Fibroblast of gingiva (primary cell): ENCODE measurements around the gene JAKMIP3.

Source experiments
- DNase-seq: peaks from one replicate; pipeline ENCODE4 v3.0.0-alpha.2; 2011; ENCODE audit warnings: low read depth

Gene JAKMIP3

GRCh38 chr10:132043861-132044695, 21.7 kb upstream of the JAKMIP3 start:
- no peak for DNase-seq

DNA sequence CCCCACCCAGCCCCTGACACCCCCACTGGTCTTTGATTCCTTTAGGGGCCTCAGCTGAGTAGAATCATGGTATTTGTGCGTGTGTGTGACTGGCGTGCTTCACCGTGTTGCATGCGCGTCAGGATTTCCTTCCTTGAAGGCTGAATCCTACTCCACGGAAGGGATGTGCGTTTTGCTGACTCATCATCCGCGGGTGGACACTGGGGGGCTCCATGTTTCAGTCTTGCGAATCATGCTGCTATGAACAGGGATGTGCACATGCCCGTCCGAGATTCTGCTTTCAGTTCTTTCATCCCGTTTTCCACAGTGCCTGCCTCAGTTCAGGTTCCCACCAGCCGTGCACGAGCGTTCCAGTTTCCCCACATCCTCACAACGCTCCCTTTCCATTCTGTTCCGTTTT, 20.9 kb upstream of the JAKMIP3 start:
- no peak for DNase-seq

GRCh38 chr10:132045324-132045723, 20.4 kb upstream of the JAKMIP3 start:
- DNase-seq: no peak

DNA sequence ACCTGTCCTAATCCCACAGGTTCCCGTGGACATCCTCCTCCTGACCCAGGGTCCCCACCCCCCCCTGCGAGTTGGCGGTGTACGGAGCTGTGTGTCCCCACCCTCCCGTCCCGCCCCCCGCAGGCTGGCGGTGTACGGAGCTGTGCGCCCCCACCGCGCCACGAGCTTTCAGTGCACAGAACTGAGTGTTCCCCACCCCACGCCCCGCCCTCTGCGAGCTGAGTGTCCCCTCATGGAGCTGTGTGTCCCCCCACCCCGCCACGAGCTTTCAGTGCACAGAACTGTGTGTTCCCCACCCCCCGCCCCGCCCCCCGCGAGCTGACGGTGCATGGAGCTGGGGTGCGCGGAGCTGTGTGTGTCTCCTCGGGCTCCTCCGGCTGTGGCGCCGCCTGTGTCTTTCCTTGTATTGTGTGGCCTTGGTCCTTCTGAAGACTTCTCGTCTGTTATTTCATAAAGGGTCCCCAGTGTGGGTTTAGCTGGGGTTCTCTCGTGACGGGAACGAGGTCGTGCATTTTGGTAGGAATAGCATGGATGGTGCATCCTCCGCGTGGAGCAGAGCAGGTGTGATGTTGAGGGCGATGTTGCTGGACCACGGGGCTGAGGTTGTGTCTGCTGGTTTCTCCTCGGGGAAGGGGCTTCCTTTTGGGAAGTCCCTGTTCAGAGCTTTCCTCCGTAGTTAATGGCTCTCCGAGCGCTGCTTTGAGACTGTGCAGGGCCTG, 18.0 kb upstream of the JAKMIP3 start:
- no peak for DNase-seq

- DNase-seq: no peak
Observed at GRCh38 chr10:132048294-132048667, 17.5 kb upstream of the JAKMIP3 start.

DNA sequence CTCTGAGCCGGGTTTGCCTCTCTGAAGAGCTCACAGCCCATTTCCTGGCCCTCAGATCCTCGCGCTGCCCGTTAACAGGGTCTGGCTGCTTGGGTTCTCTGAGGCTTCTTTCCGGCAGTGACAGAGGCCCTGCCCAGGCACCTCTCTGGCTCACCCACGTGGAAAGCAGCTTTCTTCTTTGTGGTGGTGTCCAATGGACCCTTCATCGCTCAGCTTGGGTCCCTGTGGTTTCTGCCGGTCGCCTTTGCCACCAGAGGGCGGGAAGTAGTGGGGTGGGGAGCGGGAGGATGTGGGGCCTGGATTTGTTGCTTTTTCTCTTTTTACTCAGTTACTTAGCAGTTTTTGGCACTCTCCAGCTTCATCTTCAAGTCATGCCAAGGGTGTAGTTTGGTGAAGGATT, 15.6 kb upstream of the JAKMIP3 start:
- DNase-seq: no peak

GRCh38 chr10:132052124-132052523, 13.6 kb upstream of the JAKMIP3 start:
- no peak for DNase-seq

DNA sequence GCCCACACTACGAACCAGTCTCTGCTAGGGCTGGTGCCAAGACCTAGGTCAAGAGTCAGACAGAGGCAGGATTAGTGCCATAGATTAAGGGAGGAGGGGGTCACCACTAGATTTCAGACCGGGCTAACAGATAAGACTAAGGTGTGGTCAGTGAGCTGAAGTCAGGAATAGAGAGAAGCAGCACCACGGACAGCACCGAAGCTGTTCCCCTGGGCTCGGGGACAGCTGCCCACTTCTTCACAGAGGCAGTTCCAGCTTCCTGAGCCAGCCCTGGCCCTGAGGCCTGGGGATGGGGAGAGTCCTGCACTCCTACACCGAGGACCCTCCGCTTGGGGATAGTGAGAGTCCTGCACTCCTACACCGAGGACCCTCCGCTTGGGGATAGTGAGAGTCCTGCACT, 11.2 kb upstream of the JAKMIP3 start:
- no peak for DNase-seq

DNA sequence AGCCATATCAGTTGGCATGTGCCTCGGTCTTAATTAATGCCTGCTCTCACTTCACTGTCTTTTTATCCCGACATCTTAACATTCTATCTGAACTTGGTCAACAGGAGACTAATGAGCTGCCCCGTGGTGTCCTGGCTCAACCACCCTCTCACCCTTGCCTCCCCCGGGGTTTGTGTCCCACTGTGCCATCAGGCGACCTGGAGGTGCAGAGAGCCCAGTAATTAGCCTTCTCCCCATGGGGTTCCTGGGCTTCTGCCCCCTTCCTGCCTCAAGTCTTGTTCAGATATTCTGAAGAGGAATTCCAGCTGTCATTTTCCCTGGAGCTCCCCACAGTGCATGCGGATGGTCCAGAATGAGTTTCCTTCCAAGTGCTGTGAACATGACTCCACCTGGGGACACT, 10.1 kb upstream of the JAKMIP3 start:
- no peak for DNase-seq

- DNase-seq: no peak
Observed at GRCh38 chr10:132056663-132057062, 9.1 kb upstream of the JAKMIP3 start.

DNA sequence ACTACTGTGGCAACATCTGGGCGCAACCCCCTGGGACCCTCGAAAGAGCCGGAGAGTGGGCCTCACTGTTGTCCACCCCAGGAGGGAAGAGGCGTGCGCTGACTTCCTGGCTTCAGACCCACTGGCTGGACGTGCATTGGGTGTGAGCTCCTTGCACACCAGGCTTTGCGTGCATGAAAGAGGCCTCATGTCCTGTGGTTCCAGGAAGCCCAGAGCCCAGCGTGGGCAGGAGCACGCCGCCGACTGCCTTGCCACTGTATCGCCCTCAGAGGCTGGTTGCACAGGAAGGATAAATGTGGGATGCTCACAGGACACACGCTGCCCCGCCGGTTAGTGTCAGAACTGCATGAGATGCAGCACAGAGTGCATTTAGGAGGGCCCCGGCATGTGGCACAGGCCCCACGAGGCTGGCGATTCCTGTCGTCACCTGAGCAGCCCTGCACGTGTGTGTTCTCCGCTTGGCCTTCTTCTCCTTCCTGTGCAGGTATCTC, 8.5 kb upstream of the JAKMIP3 start:
- DNase-seq: no peak

- DNase-seq: no peak
Observed at GRCh38 chr10:132058111-132058745, 7.5 kb upstream of the JAKMIP3 start.

GRCh38 chr10:132058793-132059759, 6.7 kb upstream of the JAKMIP3 start:
- DNase-seq: no peak

DNA sequence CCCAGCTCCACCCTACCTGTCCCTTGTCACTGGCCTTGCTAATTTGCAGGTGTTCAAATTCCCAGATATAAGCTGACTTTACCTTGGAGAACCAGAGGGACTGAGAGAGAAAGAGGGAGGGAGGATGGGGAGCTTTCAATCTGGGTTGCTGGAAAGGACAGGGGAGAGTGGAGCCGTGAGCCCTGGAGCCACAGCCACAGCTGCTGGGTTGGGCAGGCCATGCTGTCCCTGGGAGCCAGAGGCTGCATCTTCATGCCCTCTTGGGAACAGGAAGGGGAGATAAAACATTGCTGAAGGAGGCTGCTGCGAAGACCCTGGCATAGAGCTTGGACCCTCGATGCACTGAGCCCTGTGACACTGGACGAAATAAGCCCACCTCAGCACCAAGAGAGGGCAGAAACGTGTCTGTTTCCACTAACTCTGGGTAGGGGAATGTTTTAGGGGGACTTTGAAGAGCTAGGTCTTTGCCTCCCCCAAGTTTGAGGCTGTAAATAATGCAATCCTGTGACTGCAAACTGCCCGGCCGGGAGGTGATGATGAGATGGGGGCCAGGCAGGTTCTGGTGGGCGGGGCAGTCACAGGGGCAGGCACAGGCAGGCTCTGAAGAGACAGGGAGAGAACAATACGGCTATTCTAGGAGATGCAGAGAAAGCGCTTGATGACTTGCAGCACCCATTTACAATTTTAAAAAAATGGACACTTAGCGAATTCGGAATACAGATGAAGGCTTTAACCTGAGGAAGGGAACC, 5.8 kb upstream of the JAKMIP3 start:
- no peak for DNase-seq

DNA sequence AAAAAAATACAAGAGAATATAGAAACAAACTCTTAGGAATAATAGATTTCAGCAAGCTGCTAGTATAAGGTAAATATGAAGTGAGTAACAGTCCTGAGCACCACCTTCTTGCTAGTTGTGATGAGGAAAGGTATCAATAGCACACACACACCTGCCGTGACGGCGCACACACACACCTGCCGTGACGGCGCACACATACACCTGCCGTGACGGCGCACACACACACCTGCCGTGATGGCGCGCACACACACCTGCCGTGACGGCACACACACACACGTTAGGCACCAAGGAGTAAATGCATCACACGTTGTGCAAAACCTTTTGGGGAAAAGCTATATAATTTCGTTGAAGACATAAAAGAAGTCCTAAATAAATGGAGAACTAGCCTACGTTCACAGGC, 4.7 kb upstream of the JAKMIP3 start:
- DNase-seq: no peak

- DNase-seq: no peak
Observed at GRCh38 chr10:132061465-132061864, 4.3 kb upstream of the JAKMIP3 start.

- DNase-seq: no peak
Observed at GRCh38 chr10:132062116-132062515, 3.6 kb upstream of the JAKMIP3 start.

GRCh38 chr10:132062641-132063390, 2.9 kb upstream of the JAKMIP3 start:
- no peak for DNase-seq

GRCh38 chr10:132063432-132063831, 2.3 kb upstream of the JAKMIP3 start:
- no peak for DNase-seq

GRCh38 chr10:132064082-132064755, 1.5 kb upstream of the JAKMIP3 start:
- DNase-seq: no peak
